ENCODE results near the gene PACRG.

Gene PACRG

GRCh38 chr6:163026893-163027292 lies 299.1 kb downstream of the PACRG start:
- no peak for DNase-seq

- DNase-seq, result no peak
Observed at GRCh38 chr6:163030980-163031379, 303.2 kb downstream of the PACRG start.

- no peak for DNase-seq
Observed at GRCh38 chr6:163031931-163032330, 304.2 kb downstream of the PACRG start.

GRCh38 chr6:163036160-163036645 lies 308.4 kb downstream of the PACRG start:
- no peak for DNase-seq

- no peak for DNase-seq
Observed at GRCh38 chr6:163038317-163038716, 310.5 kb downstream of the PACRG start.

GRCh38 chr6:163048345-163048744 lies 320.6 kb downstream of the PACRG start:
- DNase-seq, result no peak

GRCh38 chr6:163053667-163054344 lies 326.0 kb downstream of the PACRG start:
- DNase-seq, result no peak

GRCh38 chr6:163054641-163055040 lies 326.9 kb downstream of the PACRG start:
- DNase-seq, result no peak

- DNase-seq, result no peak
Observed at GRCh38 chr6:163057260-163057659, 329.5 kb downstream of the PACRG start.

- no peak for DNase-seq
Observed at GRCh38 chr6:163062790-163063189, 335.0 kb downstream of the PACRG start.

GRCh38 chr6:163063561-163063960 lies 335.8 kb downstream of the PACRG start:
- no peak for DNase-seq

- DNase-seq, result no peak
Observed at GRCh38 chr6:163064397-163064796, 336.6 kb downstream of the PACRG start.

GRCh38 chr6:163066200-163066599 lies 338.4 kb downstream of the PACRG start:
- DNase-seq, result no peak

GRCh38 chr6:163077134-163077533 lies 349.4 kb downstream of the PACRG start:
- no peak for DNase-seq

GRCh38 chr6:163078712-163079111 lies 350.9 kb downstream of the PACRG start:
- DNase-seq, result no peak

GRCh38 chr6:163080228-163080627 lies 352.5 kb downstream of the PACRG start:
- DNase-seq, result no peak

GRCh38 chr6:163083141-163083540 lies 355.4 kb downstream of the PACRG start:
- DNase-seq, result no peak

GRCh38 chr6:163085426-163085825 lies 357.7 kb downstream of the PACRG start:
- no peak for DNase-seq

GRCh38 chr6:163085861-163086623 lies 358.3 kb downstream of the PACRG start:
- DNase-seq, result no peak

- DNase-seq, result no peak
Observed at GRCh38 chr6:163086624-163086920, 358.8 kb downstream of the PACRG start.

GRCh38 chr6:163087981-163088380 lies 360.2 kb downstream of the PACRG start:
- no peak for DNase-seq

- DNase-seq, result no peak
Observed at GRCh38 chr6:163092876-163093275, 365.1 kb downstream of the PACRG start.

- DNase-seq, result no peak
Observed at GRCh38 chr6:163094881-163095280, 367.1 kb downstream of the PACRG start.

- DNase-seq, result no peak
Observed at GRCh38 chr6:163095401-163095800, 367.6 kb downstream of the PACRG start.

Measured in activated CD4-positive, alpha-beta T cell treated with anti-CD3 and anti-CD28 coated beads, Interleukin-2, amount 50 U/mL, for 16 hours (primary cell).